HG03521 (cell line): ENCODE data around the gene MTX3.

ENCODE experiments used
- ATAC-seq: cut with Tn5 transposase; IDR thresholded peaks from one replicate; pipeline ENCODE4 v1.9.1; 2021; ENCODE audit warnings: mild to moderate bottlenecking, moderate library complexity; ENCODE audit not compliant: unreplicated experiment

The MTX3 gene

DNA sequence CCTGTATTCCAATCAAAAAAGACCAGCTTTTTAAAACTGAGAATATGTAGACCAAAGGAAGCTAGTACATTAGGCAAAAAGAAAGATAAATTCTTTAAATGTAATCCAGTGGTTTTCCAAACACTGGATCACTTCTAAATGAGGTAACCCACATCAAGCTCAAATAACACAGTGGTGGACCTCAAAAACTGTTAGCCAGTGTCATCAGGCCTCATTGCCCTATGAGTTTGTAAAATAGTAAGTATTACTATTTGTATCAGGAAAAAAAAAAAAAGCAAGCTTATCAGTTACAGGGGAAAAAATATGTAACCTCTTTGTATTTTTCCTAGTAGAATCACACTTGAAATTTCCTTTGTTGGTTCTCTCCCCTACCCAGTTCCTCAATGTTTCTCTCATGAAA, 6.7 kb downstream of the MTX3 start:
- no peak for ATAC-seq

DNA sequence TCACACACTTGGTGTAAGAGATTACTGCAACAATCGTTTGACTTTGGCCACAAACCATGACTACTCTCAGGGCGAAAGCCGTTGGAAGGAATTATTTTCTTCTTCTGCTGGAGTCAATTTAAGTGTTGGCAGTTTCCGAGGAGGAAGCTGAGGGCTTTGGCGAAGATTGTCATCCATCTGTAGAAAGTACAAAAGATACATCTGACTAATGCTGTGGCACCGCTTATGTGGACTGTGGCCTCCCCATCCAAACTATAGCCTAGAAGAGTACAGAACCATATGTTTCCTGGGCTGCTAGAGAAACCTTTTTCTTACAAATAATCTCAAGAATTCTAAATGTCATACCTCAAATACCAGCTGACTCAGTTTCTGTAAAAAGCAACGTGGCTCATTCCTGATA, 7.4 kb downstream of the MTX3 start:
- ATAC-seq = no peak

DNA sequence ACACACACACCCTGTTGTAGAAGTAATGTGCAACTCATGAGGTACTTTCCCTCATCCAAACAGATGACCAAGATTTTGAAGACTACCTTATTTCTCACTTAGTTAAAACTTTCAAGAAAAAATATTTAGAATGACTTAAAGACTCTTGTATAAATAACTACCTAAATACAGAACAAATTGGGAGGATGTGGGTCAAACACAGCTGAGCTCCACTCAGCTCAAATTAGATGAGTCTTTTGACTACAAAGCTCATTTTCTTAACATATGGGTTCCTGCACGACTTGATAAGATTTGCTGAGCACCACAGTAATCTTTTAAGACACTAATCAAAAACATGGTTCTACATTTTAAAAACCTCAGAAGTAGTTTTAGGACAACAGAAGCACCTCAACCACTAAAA, 8.9 kb downstream of the MTX3 start:
- ATAC-seq = no peak

DNA sequence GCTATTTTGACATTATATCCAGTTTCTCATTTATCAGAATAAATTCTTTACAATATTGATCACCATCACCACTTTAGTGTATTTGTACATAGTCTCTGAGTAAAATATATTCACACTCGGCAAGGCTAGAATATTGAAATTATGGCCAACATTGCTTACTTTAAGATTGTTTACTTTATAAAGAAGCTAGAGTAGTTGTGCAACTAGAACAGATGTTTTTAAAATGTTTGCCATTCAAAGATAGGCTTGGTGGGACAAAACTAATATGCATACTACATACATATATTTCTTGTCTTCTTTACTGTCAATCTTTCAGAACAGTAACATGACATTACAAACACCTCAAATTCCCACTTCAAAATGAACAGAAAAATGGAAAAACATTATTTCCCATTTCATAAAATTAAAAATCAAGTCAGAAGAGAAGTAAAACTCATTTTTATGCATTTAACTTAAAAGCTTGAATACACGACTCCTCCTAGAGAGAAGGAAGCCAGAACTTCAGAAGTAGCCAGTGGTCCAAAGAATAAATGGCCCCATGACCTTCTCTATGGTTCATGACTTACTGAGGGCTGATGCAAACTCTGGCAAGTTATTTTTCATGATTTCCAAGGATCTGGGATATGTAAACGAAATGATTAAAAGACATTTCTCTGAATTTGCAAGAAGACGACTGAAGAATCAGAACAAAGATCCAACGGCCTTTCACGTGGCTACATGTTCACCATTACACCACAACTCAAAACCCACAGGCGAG, 14.1 kb downstream of the MTX3 start:
- no peak for ATAC-seq

DNA sequence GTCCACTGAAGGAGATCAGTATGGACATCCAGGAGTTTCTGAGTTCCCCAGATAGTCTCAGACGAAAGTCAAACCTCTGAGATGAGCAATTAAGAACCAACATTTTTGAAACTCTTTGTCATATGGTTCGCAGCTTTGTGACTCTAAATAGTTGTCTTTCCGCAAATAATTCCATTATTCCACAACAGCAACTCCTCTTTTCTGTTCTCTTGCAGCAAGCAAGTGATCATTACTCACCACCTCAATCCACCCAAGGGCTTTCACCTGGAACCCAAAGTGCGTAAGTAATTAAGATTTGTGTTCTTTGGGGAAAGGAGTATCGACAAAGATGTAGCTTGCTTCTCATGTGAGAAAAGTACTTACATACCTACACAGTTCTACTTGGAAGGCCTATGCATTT, 15.6 kb downstream of the MTX3 start:
- no peak for ATAC-seq

DNA sequence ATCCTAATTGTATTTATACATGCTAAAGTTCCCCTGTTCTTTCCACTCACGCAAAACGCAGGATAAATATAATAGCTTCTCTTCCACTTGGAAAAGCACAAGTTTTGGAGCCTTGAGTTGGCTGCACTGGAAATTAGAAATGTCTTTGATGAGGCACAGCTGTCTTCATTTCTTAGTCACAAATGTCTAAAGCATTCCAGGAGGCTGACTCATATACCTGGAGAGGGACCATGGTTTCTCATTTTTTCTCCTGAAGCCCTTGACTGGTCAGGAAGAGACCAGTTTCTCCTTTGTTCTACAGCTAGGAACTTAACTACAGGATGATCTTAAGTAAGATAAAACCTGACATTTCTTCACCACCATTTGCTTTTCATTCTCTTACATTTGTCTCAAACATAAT, 16.2 kb downstream of the MTX3 start:
- no peak for ATAC-seq

DNA sequence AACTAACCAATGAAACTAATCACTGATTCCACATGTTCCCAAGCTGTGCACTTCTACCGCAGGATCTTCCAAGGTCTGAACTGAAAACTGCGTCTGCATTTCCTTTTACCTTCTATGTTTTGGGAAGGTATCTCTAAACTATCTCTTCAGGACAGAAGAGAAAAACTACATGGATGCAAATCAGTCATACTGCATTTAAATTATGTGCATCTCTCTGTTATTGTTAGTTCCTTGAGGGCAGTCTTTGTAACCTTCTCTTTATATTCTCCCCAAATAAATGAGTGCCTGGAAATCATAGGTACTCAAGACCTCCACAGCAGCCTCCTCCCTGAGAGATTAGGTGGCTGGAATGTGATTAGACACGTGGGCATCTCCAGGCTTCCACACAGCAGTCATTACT, 17.1 kb downstream of the MTX3 start:
- ATAC-seq = no peak

DNA sequence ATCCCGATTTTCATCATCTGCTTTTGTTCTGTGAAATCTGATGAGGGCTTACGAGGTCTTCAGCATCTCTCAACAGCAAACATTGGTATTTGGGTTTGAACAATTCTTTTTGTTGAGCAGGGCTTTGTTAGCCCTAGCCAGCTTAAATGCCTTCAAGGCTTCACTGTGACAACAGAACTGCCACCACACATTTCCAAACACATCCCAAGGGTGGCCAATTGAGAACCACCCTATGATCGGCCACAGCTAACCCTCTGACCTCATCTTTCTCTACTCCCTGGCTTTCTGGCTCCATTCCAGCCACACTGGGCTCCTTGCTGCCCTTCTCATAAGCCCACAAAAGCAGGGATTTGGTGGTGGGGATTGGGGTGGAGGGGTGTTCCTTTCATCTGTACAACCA, 17.6 kb downstream of the MTX3 start:
- ATAC-seq = no peak

DNA sequence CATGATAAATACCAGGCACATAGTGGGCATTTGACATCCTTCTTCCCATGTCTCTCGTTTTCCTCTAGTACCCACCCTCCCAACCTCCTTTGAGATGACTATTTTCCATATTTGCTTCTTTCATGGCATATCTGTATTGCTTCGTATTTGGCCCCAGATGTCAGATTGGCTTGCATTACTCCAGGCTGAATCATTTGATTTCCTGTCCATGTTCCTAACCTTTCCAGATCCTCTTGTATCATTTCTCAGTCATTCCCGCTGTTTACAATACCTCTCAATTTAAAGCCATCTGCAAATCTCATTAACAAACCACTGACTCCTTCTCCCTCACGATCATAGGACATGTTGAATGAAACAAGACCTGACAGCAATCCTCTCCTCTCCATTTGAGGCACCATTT, 19.9 kb downstream of the MTX3 start:
- no peak for ATAC-seq

DNA sequence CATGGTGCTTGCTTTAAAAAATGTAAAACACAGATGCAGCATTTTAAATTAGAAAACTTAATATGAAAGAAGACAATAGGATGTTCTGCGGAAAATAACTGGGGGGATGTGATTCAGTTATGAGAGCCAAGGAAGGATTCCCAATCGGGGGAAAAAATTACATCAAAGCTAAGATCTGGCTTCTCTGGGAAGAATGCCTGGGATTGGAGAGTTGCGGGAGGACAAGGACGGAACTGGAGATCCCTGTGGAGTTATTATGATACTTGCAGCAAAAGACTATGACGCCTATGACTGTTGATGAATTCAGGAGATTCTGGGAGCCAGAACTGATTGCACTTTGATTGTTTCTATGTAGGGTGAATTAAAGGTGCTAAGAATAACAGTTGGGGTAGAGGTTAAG, 24.6 kb downstream of the MTX3 start:
- no peak for ATAC-seq

DNA sequence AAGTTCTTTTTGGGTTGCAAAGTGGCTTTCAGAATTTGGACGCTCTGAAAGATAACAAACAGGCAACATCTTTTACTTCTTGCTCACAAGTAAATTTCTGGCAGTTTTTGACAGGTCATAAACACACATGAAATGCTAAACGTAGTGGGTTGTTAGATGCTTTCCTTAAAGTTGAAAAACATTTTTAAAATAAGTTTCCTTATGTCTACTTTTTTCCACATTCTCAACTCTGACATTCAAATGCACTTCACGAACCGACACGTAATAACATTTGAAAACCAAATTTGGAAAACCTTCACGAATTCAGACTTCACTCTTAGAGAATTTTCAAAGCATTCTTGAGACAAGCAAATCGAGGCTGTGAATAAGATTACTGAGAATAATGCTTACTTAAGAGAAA, 26.9 kb downstream of the MTX3 start:
- no peak for ATAC-seq

DNA sequence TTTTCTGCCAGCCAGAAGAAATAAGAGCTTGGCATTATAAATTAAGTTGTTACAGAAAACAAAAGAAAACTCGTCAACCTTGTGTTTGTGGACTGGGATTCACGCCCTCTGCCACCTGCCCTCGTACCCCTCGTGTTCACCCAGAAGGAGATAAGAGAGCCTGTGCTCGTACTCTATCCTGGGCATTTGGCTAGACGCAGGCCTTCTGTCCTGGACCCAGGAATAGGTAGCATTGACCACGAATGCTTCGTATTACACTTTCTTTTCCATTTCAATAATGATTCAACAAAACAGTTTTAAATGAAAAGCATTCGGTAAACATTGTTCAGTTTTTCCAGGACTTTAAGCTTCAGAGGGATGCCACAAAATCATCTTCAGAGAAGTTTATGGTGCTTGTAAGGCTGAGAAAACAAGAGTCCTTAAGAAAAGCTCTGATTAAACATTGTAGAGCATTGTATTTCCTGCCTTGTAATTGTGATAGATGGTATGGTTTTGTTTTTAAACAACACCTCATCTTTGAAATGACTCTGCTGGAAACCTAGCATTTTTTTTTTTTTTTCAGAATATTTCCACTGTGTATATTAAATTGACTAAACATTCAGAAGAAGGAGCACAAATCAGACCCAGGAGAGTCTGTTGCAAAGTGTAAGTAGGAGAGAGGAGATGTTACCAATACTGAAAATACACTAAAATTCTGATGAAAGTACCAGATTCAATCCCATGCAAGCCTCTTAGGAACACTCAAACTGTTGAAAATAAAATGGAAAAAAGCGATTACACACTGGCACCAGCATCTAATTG, 27.6 kb downstream of the MTX3 start:
- no peak for ATAC-seq

DNA sequence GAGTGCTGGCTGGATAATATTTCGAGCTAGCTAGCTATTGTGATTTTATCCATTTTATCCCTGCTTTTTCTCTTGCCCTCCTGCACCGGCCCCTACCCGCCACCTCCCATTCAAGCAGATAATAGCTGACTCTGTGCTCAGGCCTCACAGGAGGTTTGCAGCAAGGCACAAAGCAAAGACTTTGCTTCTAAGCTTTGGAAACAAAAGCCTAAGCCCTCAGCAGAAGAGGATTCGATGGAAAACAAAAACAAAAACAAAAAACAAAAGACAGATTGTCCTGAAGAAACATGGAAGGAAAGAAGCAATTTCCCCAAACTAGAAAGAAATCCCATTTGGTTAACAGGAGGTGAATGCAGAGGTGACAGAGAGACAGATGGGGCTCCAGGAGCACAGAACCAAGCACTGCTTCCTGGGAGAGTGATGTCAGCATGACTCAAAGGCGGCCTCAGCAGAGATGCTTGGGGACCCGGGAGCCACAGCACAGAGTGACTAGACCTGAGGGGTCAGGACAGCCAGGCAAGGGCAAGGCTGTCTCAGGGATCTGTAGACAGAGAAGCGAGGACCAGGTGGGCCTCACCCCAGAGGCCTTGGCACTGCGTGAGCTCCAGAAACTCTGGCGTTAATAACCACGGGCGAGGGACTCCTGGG, 28.4 kb downstream of the MTX3 start:
- no peak for ATAC-seq

DNA sequence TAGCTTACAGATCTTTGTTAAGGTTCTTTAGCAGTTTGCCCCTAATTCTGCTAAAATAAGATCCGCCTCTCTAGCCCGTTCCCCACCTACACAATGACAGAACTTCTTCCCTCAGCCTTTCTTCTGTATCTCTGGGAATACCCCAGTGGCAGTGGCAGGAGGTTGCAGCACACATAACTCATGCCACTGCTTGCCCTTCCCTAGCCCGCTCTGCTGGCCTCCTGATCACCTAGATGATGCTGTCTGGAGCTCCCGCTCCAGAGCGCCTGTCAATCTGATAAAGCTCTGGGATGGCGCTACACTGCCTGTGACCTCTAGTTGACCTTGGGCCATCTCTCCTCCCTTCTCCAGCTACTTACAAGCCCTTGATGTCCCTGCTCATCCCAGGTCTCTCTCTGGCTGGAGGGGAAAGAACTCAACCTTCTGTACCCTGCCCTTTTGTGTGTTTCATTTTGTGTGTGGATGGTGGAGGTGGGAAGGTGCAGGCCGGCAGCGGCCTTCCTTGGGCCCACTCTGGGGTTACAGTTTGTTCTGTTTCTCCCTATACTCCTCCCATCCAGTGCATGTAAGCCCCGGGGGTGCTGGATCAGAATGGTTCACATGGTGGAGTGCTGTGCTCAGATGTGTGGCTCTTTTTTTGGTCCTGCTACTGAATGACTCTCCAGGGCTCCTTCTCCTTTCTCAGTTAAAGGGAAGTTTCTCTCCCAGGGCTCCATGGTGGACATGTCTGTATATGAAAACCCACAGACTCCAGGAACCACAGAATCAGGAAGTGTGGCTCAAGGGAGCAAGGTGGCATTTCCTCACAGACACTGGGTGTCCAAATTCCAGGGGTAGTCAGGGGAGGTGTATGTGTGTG, 29.1 kb downstream of the MTX3 start:
- ATAC-seq = no peak

DNA sequence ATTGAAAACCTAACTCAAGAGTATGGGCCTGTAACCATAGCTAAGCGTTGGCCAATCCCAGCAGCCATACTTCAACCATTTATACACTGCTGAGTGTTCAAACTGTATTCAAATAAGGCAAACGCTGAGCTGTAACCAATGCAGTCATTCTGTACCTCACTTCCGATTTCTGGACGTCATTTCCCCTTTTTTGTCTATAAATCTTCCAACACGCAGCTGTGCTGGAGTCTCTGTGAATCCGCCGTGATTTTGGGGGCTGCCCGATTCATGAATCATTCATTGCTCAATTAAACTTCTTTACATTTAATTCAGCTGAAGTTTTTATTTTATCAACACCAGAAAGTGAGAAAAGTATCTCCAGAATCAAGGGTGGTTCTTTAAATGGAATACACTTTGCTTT, 31.7 kb downstream of the MTX3 start:
- ATAC-seq = no peak

DNA sequence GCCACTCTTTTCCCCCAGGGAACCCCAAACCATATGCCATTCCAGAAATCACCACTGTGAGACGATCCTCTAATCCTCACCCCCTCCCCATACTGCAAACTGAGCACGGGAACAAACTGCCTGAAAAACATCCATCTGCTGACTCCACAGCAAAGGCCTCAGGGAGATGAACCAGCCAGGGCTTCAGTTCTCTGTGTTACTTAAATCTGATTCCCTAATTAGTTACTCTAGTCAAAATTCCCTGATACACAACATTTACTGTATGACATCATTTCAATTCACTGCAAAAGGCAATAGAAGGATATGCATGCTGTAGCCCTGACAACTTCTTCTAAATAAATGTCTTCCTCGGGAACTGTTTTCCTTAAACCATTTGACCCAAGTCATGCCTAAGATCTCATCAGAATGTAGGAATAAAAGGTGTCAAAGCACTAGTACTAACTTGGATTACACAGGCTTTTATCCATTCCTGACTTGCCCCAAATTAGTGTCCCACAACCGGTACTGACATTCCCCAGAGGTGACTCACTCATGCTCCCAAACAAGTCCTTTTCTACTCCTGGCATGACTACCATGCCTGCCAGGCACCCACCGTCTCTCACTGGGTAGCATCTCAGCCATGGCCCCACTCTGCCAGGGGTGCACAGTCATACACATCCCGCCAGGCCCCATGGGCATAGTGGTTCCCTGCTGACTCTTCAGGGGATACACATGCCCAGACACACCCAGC, 35.0 kb downstream of the MTX3 start:
- ATAC-seq = no peak

DNA sequence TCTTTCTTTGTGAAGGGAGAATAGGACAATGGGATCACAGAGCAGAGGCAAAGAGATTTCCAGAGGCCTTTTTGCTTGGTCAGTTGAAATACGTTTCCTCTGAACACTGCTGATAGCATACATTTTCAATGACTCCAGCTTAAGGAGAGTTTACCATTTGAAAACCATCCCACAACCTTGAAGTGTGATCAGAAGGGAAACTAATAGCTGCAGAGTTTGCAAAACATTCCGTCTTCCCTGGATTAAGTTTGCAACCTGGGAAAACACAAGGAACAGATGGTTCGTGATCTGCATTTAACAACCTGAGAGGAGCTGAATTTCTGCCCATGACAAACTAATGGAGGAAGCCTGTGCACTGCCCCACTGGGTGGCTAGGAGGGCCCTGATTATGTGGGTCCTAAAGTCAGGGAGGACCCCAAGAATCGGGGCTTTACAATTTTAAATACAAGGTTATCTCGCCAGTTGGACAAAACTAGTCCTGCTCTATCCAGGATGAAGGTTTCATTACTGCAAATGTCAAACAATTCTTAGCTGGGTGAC, 35.6 kb downstream of the MTX3 start:
- ATAC-seq = no peak

DNA sequence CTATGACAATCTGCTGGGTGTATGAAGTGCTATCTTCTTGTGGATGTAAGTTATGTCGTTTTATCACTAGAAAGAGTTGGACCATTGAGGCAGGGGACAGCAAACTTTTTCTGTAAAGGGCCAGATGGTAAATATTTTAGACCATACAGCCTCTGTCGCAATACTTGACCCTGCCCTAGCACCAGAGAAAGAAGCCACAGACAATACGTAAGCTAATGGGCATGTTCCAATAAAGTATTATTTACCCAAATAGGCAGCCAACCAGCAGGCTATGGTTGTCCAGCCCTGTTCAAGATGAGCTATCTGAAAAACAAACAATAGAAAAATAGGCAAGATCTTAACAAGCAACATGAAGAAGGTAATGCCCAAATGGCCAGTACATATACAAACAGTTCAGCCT, 36.4 kb downstream of the MTX3 start:
- ATAC-seq = no peak

DNA sequence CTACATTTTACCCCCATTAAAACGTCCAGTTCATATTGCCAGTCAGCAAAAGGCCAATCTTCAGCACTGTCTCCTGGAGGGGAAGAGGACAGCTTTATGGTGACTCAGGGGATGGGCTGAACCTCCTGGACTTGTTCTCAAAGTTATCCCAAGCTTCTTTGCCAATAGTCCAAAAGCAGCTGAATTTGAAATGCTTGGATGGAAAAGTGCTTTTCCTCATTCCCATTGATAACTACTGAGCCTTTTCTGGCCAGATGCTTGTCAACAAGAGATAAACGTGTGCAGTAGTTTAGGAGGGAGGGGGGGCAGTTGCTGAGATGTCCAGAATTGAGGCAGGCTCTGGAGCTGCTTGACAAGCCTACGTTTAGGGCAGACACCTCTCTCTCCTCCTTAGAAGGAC, 43.5 kb downstream of the MTX3 start:
- no peak for ATAC-seq

DNA sequence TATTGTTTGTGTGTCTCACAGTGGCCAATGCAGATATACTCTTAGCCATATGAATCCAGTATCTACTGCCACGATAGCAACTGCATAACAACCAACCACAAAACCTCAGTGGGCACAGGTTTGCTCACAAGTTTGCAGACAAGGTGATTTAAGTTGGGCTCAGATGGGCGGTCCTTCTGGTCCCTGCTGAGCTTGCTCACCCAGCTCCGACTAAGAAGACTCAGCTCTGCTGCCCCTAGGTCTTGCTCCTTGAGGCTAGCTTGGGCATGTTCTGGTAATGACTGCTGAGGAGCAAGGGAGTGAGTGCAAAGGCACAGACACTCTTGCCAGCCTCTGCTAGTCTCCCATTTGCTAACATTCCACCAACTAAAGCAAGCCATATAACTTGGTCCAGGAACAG, 52.6 kb downstream of the MTX3 start:
- no peak for ATAC-seq
